Tibial nerve (tissue), 4 donors: Measurements from ENCODE around the gene CORO1C. TPM values are rescaled to one million over a fixed set of nuclear protein-coding genes. Genes with fewer than 3 reads are reported as not detected.
A peak's percentile ranks its signal among the peaks of the same experiment; 100 is the strongest.

Experiments
- DNase-seq, 2 donors: peaks; one replicate each; pipeline ENCODE4 v3.0.0-alpha.2; 2019; ENCODE audit warnings: low spot score in 2 of 2
- H3K27ac ChIP-seq, 4 donors: fragments of 200-600 bp; sonication (generic) in 3 of 4; one replicate each; pipeline ENCODE4 v1.5.1; 2017 to 2019; ENCODE audit warnings: mild to moderate bottlenecking in 1 of 4
- H3K27me3 ChIP-seq, 2 donors: fragments of 200-600 bp; sonication (generic) in 1 of 2; one replicate each; pipeline versions ENCODE4 v1.5.1 to v1.6.0; 2017 to 2019
- H3K36me3 ChIP-seq, 3 donors: fragments of 200-600 bp; sonication (generic); one replicate each; pipeline ENCODE4 v1.5.1; 2018 to 2019
- H3K4me1 ChIP-seq, 4 donors: fragments of 200-600 bp; sonication (generic) in 3 of 4; one replicate each; pipeline ENCODE4 v1.5.1; 2017 to 2019
- H3K4me3 ChIP-seq, 4 donors: fragments of 200-600 bp; sonication (generic) in 3 of 4; one replicate each; pipeline ENCODE4 v1.5.1; 2017 to 2019; ENCODE audit warnings: mild to moderate bottlenecking in 1 of 4, moderate library complexity in 1 of 4
- H3K9me3 ChIP-seq, 4 donors: fragments of 200-600 bp; sonication (generic) in 3 of 4; one replicate each; pipeline ENCODE4 v1.5.1; 2017 to 2019
- CTCF ChIP-seq, 5 experiments: fragments of 200-600 bp in 3 of 5; fragments of 450-650 bp in 2 of 5; sonication (generic) in 3 of 5; IDR thresholded peaks; one replicate each; pipeline ENCODE4 v1.5.1; 2016 to 2019; ENCODE audit warnings: antibody characterized with exemption in 5 of 5, mild to moderate bottlenecking in 3 of 5, moderate library complexity in 2 of 5
- EP300 ChIP-seq, 2 donors: sonication (generic); formaldehyde crosslinking; IDR thresholded peaks; one replicate each; pipeline ENCODE4 v1.6.1; 2017; ENCODE audit warnings: antibody characterized with exemption in 2 of 2, mild to moderate bottlenecking in 1 of 2
- POLR2A ChIP-seq, 2 donors: fragments of 450-650 bp; IDR thresholded peaks; one replicate each; pipeline ENCODE4 v1.6.1; 2017; ENCODE audit warnings: antibody characterized with exemption in 2 of 2, mild to moderate bottlenecking in 2 of 2, moderate library complexity in 2 of 2
- WGBS, 2 donors: methylation state at CpG; one replicate each; pipeline ENCODE4 v1.1.5; 2018; 5-methylcytosine and 5-hydroxymethylcytosine counted together
- total RNA-seq, 4 donors: library from RNA; depleted of rRNA; stranded (reverse); fragments of >200 nt; gene quantifications; one replicate each; pipeline ENCODE4 v1.1.0, GENCODE V29; 2016

The CORO1C gene
- total RNA-seq, 4 donors from 2014 or later, result 110 to 181 (median 158) TPM

- Histone ChIP-seq H3K4me1 (peaks cover 0 to 64% (median 36%) of the 10 kb centered on the region in 4 donors), H3K4me3 (no peak overlapping the region), H3K36me3 (peaks cover 0 to 25% (median 0%) of the 10 kb centered on the region in 3 donors), H3K27ac (peak overlapping the region in 1 of 4 donors; percentile 79), H3K9me3 (no peaks in the 10 kb centered on the region), H3K27me3 (no peaks in the 10 kb centered on the region)
- no peak for DNase-seq
- 81 to 91% methylated on average over 1 of the region's 1 CpG for WGBS, 2 donors
- no peak for TF ChIP-seq EP300 (IDR thresholded peaks at IDR 0.05)
These were observed 33.4 kb downstream of the CORO1C start for GRCh38 chr12:108697905-108698304.

- WGBS, 2 donors, result 54 to 69% methylated on average over 2 of the region's 2 CpGs
- H3K4me3 ChIP-seq, result no peak overlapping the region
- no peaks in the 10 kb centered on the region for H3K27me3 ChIP-seq
- TF ChIP-seq CTCF (IDR thresholded peaks at IDR 0.05) (no peak), EP300 (IDR thresholded peaks at IDR 0.05) (no peak), POLR2A (IDR thresholded peaks at IDR 0.05) (no peak)
- peaks cover 0 to 25% (median 0%) of the 10 kb centered on the region in 3 donors for H3K36me3 ChIP-seq
- H3K4me1 ChIP-seq, result peaks cover 0 to 64% (median 38%) of the 10 kb centered on the region in 4 donors
- no peaks in the 10 kb centered on the region for H3K9me3 ChIP-seq
- H3K27ac ChIP-seq, result peak overlapping the region in 2 of 4 donors; percentile 78 to 79
- DNase-seq, result no peak
These were observed 34.4 kb downstream of the CORO1C start for GRCh38 chr12:108696996-108697290.

- WGBS, 2 donors, result 40 to 54% methylated on average over 9 of the region's 9 CpGs
- DNase-seq, result peak in 1 of 2 donors; percentile 35
- peaks cover 0 to 25% (median 0%) of the 10 kb centered on the region in 3 donors for H3K36me3 ChIP-seq
- no peak overlapping the region for H3K4me3 ChIP-seq
- H3K4me1 ChIP-seq, result peaks cover 0 to 64% (median 40%) of the 10 kb centered on the region in 4 donors
- H3K9me3 ChIP-seq, result no peaks in the 10 kb centered on the region
- TF ChIP-seq CTCF (IDR thresholded peaks at IDR 0.05) (no peak), EP300 (IDR thresholded peaks at IDR 0.05) (peak in 1 of 2 donors; percentile 31), POLR2A (IDR thresholded peaks at IDR 0.05) (no peak)
- H3K27me3 ChIP-seq, result no peaks in the 10 kb centered on the region
- H3K27ac ChIP-seq, result peak overlapping the region in 2 of 4 donors; percentile 78 to 79
These were observed 35.0 kb downstream of the CORO1C start for GRCh38 chr12:108696111-108696995.

DNA sequence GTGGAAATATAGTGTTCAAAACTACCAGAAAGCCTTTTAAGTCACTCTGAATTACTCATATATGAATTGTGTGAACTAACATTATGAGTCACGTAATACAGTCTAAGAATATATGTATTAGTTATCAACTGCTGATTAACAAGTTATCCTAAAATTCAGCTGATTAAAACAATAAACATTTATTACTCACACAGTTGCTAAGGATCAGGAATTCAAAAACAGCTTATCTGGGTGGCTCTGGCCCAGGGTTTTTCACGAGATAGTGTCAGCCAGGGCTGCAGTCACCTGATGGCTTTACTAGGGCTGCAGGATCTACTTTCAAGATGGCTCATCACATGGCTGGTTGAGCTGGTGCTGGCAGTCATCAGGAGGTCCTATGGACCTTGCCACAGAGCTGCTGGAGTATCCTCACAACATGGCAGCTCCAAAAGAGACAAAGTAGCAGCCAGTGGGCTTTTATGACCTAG is 36.5 kb downstream of the CORO1C start:
- no peak for DNase-seq
- no peaks in the 10 kb centered on the region for H3K9me3 ChIP-seq
- peaks cover 0 to 68% (median 47%) of the 10 kb centered on the region in 4 donors for H3K4me1 ChIP-seq
- H3K4me3 ChIP-seq, result no peak overlapping the region
- 82 to 89% methylated on average over 2 of the region's 2 CpGs for WGBS, 2 donors
- H3K27me3 ChIP-seq, result no peaks in the 10 kb centered on the region
- peak overlapping the region in 2 of 4 donors; percentile 78 to 79 for H3K27ac ChIP-seq
- TF ChIP-seq POLR2A (IDR thresholded peaks at IDR 0.05), result no peak
- no peak for TF ChIP-seq CTCF (IDR thresholded peaks at IDR 0.05)
- TF ChIP-seq EP300 (IDR thresholded peaks at IDR 0.05), result no peak
- peaks cover 0 to 25% (median 0%) of the 10 kb centered on the region in 3 donors for H3K36me3 ChIP-seq

- 87 to 95% methylated on average over 6 of the region's 6 CpGs for WGBS, 2 donors
- peaks cover 0 to 69% (median 56%) of the 10 kb centered on the region in 4 donors for H3K4me1 ChIP-seq
- TF ChIP-seq EP300 (IDR thresholded peaks at IDR 0.05) (no peak), CTCF (IDR thresholded peaks at IDR 0.05) (no peak), POLR2A (IDR thresholded peaks at IDR 0.05) (no peak)
These were observed 37.6 kb downstream of the CORO1C start for GRCh38 chr12:108693751-108694150.

More at GRCh38 chr12:108693751-108694150, 37.6 kb downstream of the CORO1C start:
- H3K27ac ChIP-seq, result peak overlapping the region; percentile 46 to 97 (median 88)
- peaks cover 0 to 15% (median 0%) of the 10 kb centered on the region in 3 donors for H3K36me3 ChIP-seq
- H3K9me3 ChIP-seq, result no peaks in the 10 kb centered on the region
- no peaks in the 10 kb centered on the region for H3K27me3 ChIP-seq
- DNase-seq, result no peak
- no peak overlapping the region for H3K4me3 ChIP-seq
